AG10803 (cell line): ENCODE results near the gene TRAF2.

Experiments used
- DNase-seq: peaks from one replicate; pipeline ENCODE4 v3.0.0; 2010; ENCODE audit warnings: low read depth
- H3K4me3 ChIP-seq: 2 replicates; pipeline ENCODE4 v1.5.1; 2011; ENCODE audit warnings: mild to moderate bottlenecking, low read length, control low read depth
- TF ChIP-seq, protein P1 (sequence below): conservative IDR thresholded peaks from 2 replicates; pipeline ENCODE4 v1.5.1; 2011; ENCODE audit warnings: mild to moderate bottlenecking, low read length, control low read depth, inconsistent platforms

TRAF2 gene

GRCh38 chr9:136973618-136974617 lies 87.6 kb downstream of the TRAF2 start:
- no peak for DNase-seq
- TF ChIP-seq, protein P1, sequence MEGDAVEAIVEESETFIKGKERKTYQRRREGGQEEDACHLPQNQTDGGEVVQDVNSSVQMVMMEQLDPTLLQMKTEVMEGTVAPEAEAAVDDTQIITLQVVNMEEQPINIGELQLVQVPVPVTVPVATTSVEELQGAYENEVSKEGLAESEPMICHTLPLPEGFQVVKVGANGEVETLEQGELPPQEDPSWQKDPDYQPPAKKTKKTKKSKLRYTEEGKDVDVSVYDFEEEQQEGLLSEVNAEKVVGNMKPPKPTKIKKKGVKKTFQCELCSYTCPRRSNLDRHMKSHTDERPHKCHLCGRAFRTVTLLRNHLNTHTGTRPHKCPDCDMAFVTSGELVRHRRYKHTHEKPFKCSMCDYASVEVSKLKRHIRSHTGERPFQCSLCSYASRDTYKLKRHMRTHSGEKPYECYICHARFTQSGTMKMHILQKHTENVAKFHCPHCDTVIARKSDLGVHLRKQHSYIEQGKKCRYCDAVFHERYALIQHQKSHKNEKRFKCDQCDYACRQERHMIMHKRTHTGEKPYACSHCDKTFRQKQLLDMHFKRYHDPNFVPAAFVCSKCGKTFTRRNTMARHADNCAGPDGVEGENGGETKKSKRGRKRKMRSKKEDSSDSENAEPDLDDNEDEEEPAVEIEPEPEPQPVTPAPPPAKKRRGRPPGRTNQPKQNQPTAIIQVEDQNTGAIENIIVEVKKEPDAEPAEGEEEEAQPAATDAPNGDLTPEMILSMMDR: no peak
- no peak overlapping the region for H3K4me3 ChIP-seq

DNA sequence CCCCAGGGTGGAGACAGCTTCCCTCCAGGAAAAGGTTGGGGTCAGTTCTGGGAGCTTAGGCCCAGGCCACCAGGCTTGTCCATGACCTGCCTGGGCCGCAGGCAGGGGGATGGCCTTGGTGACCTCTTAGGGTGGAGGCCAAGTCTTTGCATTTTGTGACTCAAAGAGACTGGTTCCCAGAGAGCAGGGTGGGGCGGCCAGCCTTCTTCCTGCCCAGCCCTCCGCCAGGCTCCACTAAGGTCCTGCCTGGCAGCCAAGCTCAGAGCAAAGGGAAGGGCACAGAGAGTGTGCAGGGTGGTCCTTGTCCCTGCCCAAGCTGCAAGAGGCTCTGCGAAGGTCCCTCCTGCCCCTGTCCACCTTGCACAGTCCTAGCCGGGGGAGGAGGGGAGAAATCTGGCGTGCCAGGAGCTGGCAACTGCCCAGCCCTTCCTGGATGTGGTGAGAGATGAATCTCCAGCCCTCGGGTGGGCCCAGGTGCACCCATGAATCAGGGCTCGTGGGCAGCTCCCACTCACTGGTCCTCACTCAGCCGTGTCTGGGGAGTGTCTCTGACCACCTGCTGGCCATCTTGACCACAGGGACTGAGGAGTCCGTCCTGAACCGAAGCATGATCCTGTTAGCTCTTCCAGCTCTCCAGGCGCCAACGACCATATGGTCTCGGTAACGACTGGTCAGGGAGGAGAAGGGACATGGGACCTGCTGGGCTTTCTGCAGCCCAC lies 88.7 kb downstream of the TRAF2 start:
- TF ChIP-seq, protein P1: no peak
- DNase-seq: no peak
- no peak overlapping the region for H3K4me3 ChIP-seq

DNA sequence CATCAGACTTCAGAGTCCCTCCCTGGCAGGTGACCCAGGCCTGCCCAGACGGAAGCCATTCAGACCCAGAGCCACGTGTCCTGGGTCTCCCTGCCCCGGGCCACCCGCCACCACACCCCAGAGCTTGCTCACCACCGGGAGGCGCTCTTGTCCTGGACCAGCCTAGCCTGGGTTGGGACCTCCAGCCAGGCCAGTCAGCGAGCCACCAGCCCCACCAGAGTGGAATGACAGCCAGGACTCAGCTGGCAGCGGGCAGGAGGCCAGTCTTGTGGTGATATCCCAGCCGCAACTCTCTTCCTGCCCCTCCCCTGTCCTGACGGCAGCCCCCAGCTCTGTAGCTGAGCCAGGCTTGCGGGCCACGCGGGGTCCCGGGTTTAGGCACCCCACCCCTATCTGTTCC lies 89.3 kb downstream of the TRAF2 start:
- DNase-seq: peak; percentile 34
- TF ChIP-seq, protein P1: peak; percentile 27; the same call in 1 of the 2 replicates
- no peak overlapping the region for H3K4me3 ChIP-seq
